ENCODE data around the gene CEP104.

GRCh38 chr1:3864884-3865283 is 7.9 kb upstream of the CEP104 start:
- TF ChIP-seq, protein P1, sequence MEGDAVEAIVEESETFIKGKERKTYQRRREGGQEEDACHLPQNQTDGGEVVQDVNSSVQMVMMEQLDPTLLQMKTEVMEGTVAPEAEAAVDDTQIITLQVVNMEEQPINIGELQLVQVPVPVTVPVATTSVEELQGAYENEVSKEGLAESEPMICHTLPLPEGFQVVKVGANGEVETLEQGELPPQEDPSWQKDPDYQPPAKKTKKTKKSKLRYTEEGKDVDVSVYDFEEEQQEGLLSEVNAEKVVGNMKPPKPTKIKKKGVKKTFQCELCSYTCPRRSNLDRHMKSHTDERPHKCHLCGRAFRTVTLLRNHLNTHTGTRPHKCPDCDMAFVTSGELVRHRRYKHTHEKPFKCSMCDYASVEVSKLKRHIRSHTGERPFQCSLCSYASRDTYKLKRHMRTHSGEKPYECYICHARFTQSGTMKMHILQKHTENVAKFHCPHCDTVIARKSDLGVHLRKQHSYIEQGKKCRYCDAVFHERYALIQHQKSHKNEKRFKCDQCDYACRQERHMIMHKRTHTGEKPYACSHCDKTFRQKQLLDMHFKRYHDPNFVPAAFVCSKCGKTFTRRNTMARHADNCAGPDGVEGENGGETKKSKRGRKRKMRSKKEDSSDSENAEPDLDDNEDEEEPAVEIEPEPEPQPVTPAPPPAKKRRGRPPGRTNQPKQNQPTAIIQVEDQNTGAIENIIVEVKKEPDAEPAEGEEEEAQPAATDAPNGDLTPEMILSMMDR (IDR thresholded peaks at IDR 0.05): no peak
- no peak for TF ChIP-seq POLR2A (IDR thresholded peaks at IDR 0.05)

Data from heart left ventricle (tissue), 13 donors.